Stimulated activated CD4-positive, alpha-beta T cell treated with anti-CD3 and anti-CD28 coated beads, Interleukin-4, amount 100 ng/mL, for 1 hour (primary cell): Measurements from ENCODE around the gene PTGES2.

ENCODE experiments used
- DNase-seq: peaks from one replicate; pipeline ENCODE4 v3.0.0-alpha.2; 2020

PTGES2 gene

GRCh38 chr9:128127568-128127989 lies at the start of gene PTGES2:
TSS of gene PTGES2 (minus strand) at chr9:128127729. CDS start at chr9:128127717, 12 bp downstream.
- peak; percentile 85 for DNase-seq

GRCh38 chr9:128175726-128176125 lies 48.2 kb upstream of the PTGES2 start:
- DNase-seq: no peak

- no peak for DNase-seq
Observed at GRCh38 chr9:128175102-128175563, 47.6 kb upstream of the PTGES2 start.

GRCh38 chr9:128174062-128174461 lies 46.5 kb upstream of the PTGES2 start:
- DNase-seq: no peak

GRCh38 chr9:128169925-128170324 lies 42.4 kb upstream of the PTGES2 start:
- no peak for DNase-seq

- DNase-seq: no peak
Observed at GRCh38 chr9:128169492-128169891, 42.0 kb upstream of the PTGES2 start.

- no peak for DNase-seq
Observed at GRCh38 chr9:128168731-128169308, 41.3 kb upstream of the PTGES2 start.

- no peak for DNase-seq
Observed at GRCh38 chr9:128167209-128167608, 39.7 kb upstream of the PTGES2 start.

GRCh38 chr9:128166169-128166568 lies 38.6 kb upstream of the PTGES2 start:
- no peak for DNase-seq

GRCh38 chr9:128164307-128164885 lies 36.9 kb upstream of the PTGES2 start:
- DNase-seq: no peak

GRCh38 chr9:128163523-128164306 lies 36.2 kb upstream of the PTGES2 start:
- no peak for DNase-seq

- no peak for DNase-seq
Observed at GRCh38 chr9:128163027-128163515, 35.5 kb upstream of the PTGES2 start.

GRCh38 chr9:128162215-128163026 lies 34.9 kb upstream of the PTGES2 start:
- no peak for DNase-seq

- DNase-seq: no peak
Observed at GRCh38 chr9:128161215-128161902, 33.8 kb upstream of the PTGES2 start.

GRCh38 chr9:128160603-128160987 lies 33.1 kb upstream of the PTGES2 start:
- DNase-seq: peak; percentile 64

- peak; percentile 96 for DNase-seq
Observed at GRCh38 chr9:128159784-128160602, 32.5 kb upstream of the PTGES2 start, which contains the start of gene BBLN. TSS of gene BBLN (plus strand) at chr9:128160265. CDS start at chr9:128160408, 143 bp downstream.

GRCh38 chr9:128159522-128159783 lies 31.9 kb upstream of the PTGES2 start:
- DNase-seq: peak; percentile 31

- DNase-seq: no peak
Observed at GRCh38 chr9:128155736-128156500, 28.4 kb upstream of the PTGES2 start.

- DNase-seq: no peak
Observed at GRCh38 chr9:128153947-128154695, 26.6 kb upstream of the PTGES2 start.
